HEK293T (cell line): ENCODE measurements around the gene CA10.

Experiments used
- CTCF ChIA-PET: fragments of 350-600 bp; formaldehyde crosslinking; extraction: SDS; loops from one replicate; lab custom pipeline; 2021; ENCODE audit warnings: antibody characterized with exemption, inconsistent platforms; lab: Yijun Ruan, JAX
- POLR2A ChIA-PET: fragments of 350-600 bp; formaldehyde crosslinking; extraction: SDS; loops from one replicate; lab custom pipeline; 2020; ENCODE audit warnings: antibody characterized with exemption, inconsistent platforms; lab: Yijun Ruan, JAX
- DNase-seq: peaks from one replicate; pipeline ENCODE4 v3.0.0; 2012; ENCODE audit warnings: mixed read lengths; ENCODE audit errors: extremely low spot score
- ARNT ChIP-seq: fragments of 450-650 bp; IDR thresholded peaks from 2 replicates; pipeline ENCODE4 v1.6.1; 2017; ENCODE audit warnings: mild to moderate bottlenecking
- BHLHE40 ChIP-seq: fragments of 450-650 bp; IDR thresholded peaks from 2 replicates; pipeline ENCODE4 v1.6.1; 2016; ENCODE audit warnings: mild to moderate bottlenecking, moderate library complexity, borderline replicate concordance
- CTBP1 ChIP-seq: fragments of 450-650 bp; IDR thresholded peaks from 2 replicates; pipeline ENCODE4 v1.6.1; 2016; ENCODE audit warnings: borderline replicate concordance
- ELF4 ChIP-seq: fragments of 450-650 bp; IDR thresholded peaks from 2 replicates; pipeline ENCODE4 v1.6.1; 2017; ENCODE audit warnings: antibody characterized with exemption
- FOXA1 ChIP-seq: fragments of 450-650 bp; IDR thresholded peaks from 2 replicates; pipeline ENCODE4 v1.6.1; 2016; ENCODE audit warnings: mild to moderate bottlenecking
- FOXK2 ChIP-seq: fragments of 450-650 bp; IDR thresholded peaks from 2 replicates; pipeline ENCODE4 v1.6.1; 2016; ENCODE audit warnings: mild to moderate bottlenecking
- FOXM1 ChIP-seq: fragments of 450-650 bp; IDR thresholded peaks from 2 replicates; pipeline ENCODE4 v1.6.1; 2017; ENCODE audit warnings: mild to moderate bottlenecking, borderline replicate concordance
- HDGF ChIP-seq: fragments of 450-650 bp; IDR thresholded peaks from 2 replicates; pipeline ENCODE4 v1.6.1; 2017; ENCODE audit warnings: antibody characterized with exemption, borderline replicate concordance
- L3MBTL2 ChIP-seq: fragments of 450-650 bp; conservative IDR thresholded peaks from 2 replicates; pipeline ENCODE4 v1.6.1; 2016; ENCODE audit warnings: mild to moderate bottlenecking
- LEF1 ChIP-seq: fragments of 450-650 bp; IDR thresholded peaks from 2 replicates; pipeline ENCODE4 v1.6.1; 2017; ENCODE audit warnings: mild to moderate bottlenecking, borderline replicate concordance
- NFRKB ChIP-seq: fragments of 450-650 bp; IDR thresholded peaks from 2 replicates; pipeline ENCODE4 v1.6.1; 2016; ENCODE audit warnings: mild to moderate bottlenecking, moderate library complexity
- SP1 ChIP-seq: fragments of 450-650 bp; IDR thresholded peaks from 2 replicates; pipeline ENCODE4 v1.6.1; 2017
- SUZ12 ChIP-seq: fragments of 450-650 bp; IDR thresholded peaks from 2 replicates; pipeline ENCODE4 v1.6.1; 2016; ENCODE audit warnings: mild to moderate bottlenecking
- TARDBP ChIP-seq: fragments of 450-650 bp; IDR thresholded peaks from 2 replicates; pipeline ENCODE4 v1.6.1; 2016
- ZNF384 ChIP-seq: fragments of 450-650 bp; IDR thresholded peaks from 2 replicates; pipeline ENCODE4 v1.6.1; 2016
- TF ChIP-seq, protein P1 (sequence below): fragments of 450-650 bp; IDR thresholded peaks from 2 replicates; pipeline ENCODE4 v1.6.1; 2016

CA10 gene

DNA sequence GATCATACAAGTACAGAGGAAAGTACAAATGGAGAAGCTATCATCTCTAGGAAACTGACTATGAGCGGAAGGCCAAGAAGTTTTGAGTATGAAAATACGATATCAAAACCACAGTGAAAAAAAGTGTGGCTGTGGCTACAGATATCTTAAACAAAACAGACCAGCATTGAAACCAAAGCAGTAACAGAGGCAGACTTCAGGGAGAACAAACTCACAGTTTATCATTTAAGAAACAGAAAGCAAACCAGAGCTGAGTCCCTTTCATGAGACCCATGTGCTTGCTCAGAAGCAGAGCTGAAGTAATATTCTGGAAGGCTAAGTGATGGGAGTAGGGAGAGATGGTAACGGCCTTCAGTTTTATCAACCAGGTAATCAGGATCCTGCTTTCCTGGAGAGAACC, 317.8 kb downstream of the CA10 start:
- TF ChIP-seq CTBP1 (no peak), TARDBP (no peak), ELF4 (no peak), SP1 (no peak), FOXA1 (no peak), L3MBTL2 (no peak), HDGF (no peak), LEF1 (no peak), SUZ12 (no peak), FOXK2 (no peak), ARNT (no peak), FOXM1 (no peak), BHLHE40 (no peak)
- TF ChIP-seq, protein P1, sequence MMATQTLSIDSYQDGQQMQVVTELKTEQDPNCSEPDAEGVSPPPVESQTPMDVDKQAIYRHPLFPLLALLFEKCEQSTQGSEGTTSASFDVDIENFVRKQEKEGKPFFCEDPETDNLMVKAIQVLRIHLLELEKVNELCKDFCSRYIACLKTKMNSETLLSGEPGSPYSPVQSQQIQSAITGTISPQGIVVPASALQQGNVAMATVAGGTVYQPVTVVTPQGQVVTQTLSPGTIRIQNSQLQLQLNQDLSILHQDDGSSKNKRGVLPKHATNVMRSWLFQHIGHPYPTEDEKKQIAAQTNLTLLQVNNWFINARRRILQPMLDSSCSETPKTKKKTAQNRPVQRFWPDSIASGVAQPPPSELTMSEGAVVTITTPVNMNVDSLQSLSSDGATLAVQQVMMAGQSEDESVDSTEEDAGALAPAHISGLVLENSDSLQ: no peak
- CTCF ChIA-PET: no interaction called here
- no peak for DNase-seq
- POLR2A ChIA-PET: no interaction called here

DNA sequence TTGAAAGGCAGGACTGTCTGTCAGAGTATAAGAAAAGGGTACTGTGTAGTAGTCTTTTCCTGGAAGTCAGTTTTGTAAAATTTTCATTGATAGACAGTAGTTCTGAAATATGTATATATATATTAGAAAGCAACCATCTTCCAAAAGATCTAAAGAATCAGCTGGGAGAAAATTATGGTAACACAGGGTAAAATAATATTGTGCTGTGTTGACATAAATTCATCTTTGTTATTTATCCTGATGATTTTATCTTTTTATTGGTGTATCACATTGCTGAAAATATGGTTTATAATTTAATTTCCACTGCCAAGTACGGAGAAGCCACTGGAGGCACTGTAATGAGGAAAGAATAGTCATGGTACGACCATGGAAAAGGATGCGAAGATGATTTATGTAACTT, 324.9 kb downstream of the CA10 start:
- TF ChIP-seq SUZ12 (no peak), FOXK2 (no peak), ELF4 (no peak), FOXM1 (no peak), L3MBTL2 (no peak), SP1 (no peak), ARNT (no peak), TARDBP (no peak), CTBP1 (no peak), LEF1 (no peak), FOXA1 (no peak), ZNF384 (no peak)
- TF ChIP-seq, protein P1: no peak
- ChIA-PET CTCF (no interaction called here), POLR2A (no interaction called here)
- DNase-seq: no peak

DNA sequence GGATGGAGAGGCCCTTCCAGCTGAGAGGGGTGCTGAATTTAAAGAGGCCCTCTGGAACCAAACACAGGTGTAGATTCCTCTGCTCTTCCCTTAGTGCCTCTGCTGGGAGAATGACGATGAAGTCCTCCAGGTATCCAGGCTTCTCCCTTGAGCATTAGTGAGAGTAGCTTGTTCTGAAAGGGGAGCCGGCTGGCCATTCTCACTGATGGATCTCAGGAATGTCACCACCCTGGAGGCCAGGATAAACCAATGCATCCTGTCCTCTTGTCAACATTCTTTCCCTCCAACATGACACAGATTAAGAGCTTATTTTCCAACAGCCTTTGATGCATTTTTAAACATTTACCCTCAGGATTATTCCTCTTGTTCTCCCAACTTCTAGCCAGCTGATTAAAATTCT, 325.5 kb downstream of the CA10 start:
- no peak for DNase-seq
- POLR2A ChIA-PET: no interaction called here
- TF ChIP-seq, protein P1: no peak
- TF ChIP-seq FOXA1 (no peak), TARDBP (no peak), CTBP1 (no peak), NFRKB (no peak), ZNF384 (no peak), SUZ12 (no peak), FOXK2 (no peak), ELF4 (no peak), HDGF (no peak), SP1 (no peak), ARNT (no peak), L3MBTL2 (no peak), BHLHE40 (no peak), LEF1 (no peak)
- CTCF ChIA-PET: no interaction called here

DNA sequence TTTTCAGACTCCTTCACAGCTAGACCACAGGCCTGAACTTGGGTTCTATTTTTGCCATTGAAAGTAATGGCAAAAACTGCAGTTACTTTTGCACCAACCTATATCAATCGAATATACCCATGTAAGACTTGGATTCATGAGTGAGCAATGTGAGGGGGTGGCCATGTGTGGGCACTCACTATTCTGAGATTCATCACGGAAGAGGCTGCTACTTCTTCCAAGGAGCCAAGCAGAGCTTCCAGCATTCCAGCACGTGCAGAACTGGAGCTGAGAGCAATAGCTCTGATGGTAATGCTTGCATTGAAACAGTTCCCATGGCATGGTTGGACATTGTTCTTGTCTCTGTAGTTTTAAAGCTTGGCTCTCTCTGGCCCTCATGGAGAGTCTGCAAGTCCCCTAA, 327.6 kb downstream of the CA10 start:
- CTCF ChIA-PET: no interaction called here
- TF ChIP-seq CTBP1: no peak
- TF ChIP-seq ARNT: no peak
- POLR2A ChIA-PET: no interaction called here
- DNase-seq: no peak

DNA sequence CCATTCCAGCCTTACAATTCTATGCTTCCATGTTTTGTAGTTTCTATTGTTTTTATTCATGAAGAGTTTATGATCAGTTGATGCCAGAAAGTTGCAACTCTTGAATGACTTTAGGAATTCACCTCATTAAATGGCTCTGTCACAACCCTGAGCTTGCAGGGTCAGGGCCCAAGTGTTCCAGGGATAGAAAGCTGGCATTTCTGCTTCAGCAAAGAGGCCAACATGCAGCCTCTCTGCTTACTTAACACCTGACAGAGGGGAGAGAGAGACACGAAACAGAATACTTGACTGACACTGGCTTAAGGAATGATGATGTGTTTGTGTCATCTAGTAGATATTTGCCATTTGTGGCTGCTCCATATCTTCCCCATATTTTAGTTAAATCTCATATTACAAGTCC, 328.1 kb downstream of the CA10 start:
- DNase-seq: no peak
- TF ChIP-seq CTBP1: no peak
- no peak for TF ChIP-seq BHLHE40
- no peak for TF ChIP-seq SUZ12
- TF ChIP-seq, protein P1: no peak
- TF ChIP-seq L3MBTL2: no peak
- TF ChIP-seq LEF1: no peak
- TF ChIP-seq FOXA1: no peak
- TF ChIP-seq FOXM1: no peak
- ChIA-PET POLR2A (no interaction called here), CTCF (no interaction called here)

DNA sequence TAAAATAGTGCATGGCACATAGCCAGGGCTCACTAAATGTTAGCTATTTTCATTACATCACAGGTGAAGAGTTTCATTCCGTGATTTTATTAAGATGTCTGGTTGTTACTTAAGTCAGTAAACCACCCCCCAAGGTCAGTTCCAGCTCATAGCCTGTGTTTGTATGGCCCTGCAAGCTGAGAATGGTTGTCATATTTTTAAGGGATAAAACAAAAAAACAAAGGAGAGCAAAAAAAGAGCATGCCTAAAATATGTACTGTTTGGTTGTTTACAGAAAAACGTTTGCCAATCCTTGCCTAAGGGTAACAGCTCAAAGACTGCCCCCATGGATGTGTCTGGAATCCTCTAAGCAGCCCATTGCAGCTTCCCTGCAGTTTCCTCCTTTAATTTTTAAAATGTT, 329.6 kb downstream of the CA10 start:
- POLR2A ChIA-PET: no interaction called here

More for the DNA sequence above, 329.6 kb downstream of the CA10 start:
- CTCF ChIA-PET: interaction anchor here (1.1 kb wide), 1 partner anchor 67 kb away, joined by 5 read pairs; no protein-coding TSS in a partner anchor
- DNase-seq: no peak
- TF ChIP-seq, protein P1: no peak
- no peak for TF ChIP-seq L3MBTL2
- no peak for TF ChIP-seq NFRKB
- TF ChIP-seq CTBP1: no peak
- TF ChIP-seq SUZ12: no peak
- TF ChIP-seq BHLHE40: no peak
- no peak for TF ChIP-seq TARDBP
- no peak for TF ChIP-seq FOXM1
- TF ChIP-seq ELF4: no peak
- no peak for TF ChIP-seq ARNT
- TF ChIP-seq FOXK2: no peak
- no peak for TF ChIP-seq FOXA1
- no peak for TF ChIP-seq LEF1
- TF ChIP-seq HDGF: no peak
- TF ChIP-seq SP1: no peak
- no peak for TF ChIP-seq ZNF384
